ENCODE results near the gene PSMA6.

PSMA6 gene

DNA sequence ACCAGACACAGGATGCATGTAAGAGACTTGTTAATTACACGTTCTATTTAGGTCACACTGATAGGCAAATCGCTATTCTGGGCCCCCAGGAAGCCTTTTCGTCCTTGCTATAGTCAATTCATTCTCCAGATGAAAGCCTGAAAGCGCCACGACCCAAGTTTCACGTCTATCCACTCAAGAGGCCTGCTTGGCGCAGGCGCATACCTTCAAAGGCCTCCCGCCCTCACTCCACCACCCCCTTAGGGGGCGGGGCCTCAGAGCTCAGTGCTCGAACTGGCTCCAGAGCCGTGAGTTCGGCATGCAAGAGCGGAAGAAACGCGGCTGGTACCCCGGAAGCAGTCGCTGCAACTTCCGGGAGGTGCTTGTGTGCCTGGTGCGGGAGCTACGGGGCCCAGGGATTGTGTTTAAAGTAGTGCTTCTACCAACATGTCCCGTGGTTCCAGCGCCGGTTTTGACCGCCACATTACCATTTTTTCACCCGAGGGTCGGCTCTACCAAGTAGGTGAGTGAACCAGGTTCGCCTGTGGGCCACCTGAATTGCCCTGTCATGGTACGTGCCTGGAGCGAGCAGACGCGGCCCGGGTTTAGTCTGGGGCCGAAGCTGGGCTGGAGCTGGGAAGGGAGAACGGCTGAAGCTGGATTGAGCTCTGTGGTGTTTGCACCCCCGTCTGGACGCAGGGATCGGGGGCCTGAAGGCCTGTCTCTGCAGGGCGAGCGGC lies at the start of gene PSMA6:
PSMA6 (plus strand) TSS at position 332 of the 719 bp plus-strand sequence; CDS start at position 427, 95 bp downstream.
- TF ChIP-seq, protein P1, sequence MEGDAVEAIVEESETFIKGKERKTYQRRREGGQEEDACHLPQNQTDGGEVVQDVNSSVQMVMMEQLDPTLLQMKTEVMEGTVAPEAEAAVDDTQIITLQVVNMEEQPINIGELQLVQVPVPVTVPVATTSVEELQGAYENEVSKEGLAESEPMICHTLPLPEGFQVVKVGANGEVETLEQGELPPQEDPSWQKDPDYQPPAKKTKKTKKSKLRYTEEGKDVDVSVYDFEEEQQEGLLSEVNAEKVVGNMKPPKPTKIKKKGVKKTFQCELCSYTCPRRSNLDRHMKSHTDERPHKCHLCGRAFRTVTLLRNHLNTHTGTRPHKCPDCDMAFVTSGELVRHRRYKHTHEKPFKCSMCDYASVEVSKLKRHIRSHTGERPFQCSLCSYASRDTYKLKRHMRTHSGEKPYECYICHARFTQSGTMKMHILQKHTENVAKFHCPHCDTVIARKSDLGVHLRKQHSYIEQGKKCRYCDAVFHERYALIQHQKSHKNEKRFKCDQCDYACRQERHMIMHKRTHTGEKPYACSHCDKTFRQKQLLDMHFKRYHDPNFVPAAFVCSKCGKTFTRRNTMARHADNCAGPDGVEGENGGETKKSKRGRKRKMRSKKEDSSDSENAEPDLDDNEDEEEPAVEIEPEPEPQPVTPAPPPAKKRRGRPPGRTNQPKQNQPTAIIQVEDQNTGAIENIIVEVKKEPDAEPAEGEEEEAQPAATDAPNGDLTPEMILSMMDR (conservative IDR thresholded peaks at IDR 0.05; ENCODE audit: low read depth) = no peak
- CTCF ChIA-PET = interaction anchor here (0.6 to 0.8 kb wide), 4 partner anchors 49 to 1858 kb away, joined by 3 read pairs; no protein-coding TSS in a partner anchor
- peak; percentile 96 for DNase-seq (ENCODE audit: low spot score)

DNA sequence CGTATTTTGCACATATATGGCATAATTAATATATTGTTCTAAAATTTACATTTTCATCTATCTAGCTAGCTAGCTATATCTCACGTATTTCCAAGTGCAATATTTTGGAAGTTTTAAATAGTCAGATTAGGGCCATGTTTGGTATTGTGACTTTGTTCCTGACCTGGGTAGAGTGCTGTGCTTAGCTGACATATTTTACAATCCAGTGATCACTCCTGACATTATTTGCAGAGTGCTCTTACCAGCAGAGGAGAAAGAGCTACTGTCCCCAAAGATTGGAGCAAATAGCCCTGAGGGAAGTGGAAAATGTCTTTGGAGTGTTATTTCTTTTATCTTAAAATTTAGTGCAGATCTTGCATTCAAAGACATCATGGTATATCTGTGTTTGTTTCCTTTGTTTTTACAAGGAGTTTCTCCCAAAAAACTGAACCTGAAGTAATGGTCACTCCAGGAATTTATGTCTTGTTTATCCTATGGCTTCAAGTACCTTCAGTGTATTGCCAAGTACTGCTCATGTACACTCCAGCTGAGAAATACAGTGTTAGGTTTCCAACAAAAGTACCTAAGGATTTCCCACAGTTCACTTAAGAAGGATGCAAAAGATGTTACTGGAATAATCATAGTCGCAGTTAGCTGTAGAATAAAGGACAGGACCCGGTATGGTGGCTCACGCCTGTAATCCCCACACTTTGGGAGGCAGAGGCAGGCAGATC lies 49.4 kb upstream of the PSMA6 start:
- DNase-seq (ENCODE audit: low spot score) = no peak
- CTCF ChIA-PET = no interaction called here
- no peak overlapping the region for H3K27ac ChIP-seq
- POLR2A ChIA-PET (ENCODE audit: low non-redundant PET) = no interaction called here
- TF ChIP-seq, protein P1 (conservative IDR thresholded peaks at IDR 0.05; ENCODE audit: low read depth) = no peak

More for the DNA sequence above, at the start of gene PSMA6:
- peak within 1 kb of the TSS; percentile 88 for H3K27ac ChIP-seq
- POLR2A ChIA-PET (ENCODE audit: low non-redundant PET) = interaction anchor here (0.6 to 1.3 kb wide), 2 partner anchors 104 to 111 kb away, joined by 3 to 5 read pairs; no protein-coding TSS in a partner anchor

DNA sequence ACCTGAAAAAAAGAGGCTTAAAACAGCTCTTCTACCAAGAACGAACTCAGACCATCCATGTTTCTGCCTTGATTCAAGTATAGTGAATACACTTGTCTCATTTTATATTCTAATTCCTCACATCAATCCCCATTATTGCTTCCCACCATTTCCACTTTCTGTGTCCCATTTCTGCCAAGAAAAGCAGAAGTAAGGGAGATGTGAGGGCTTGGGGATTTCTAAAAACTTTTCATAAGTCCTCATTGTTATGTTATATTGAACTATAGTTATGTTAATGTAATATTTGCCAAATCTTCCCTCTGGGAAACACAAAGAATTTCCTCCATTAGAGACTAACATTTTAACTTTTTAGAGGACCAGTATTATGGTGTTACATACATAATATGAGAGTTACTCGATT lies 48.2 kb upstream of the PSMA6 start:
- no peak for DNase-seq (ENCODE audit: low spot score)
- ChIA-PET POLR2A (ENCODE audit: low non-redundant PET) (no interaction called here), CTCF (no interaction called here)
- no peak overlapping the region for H3K27ac ChIP-seq
- TF ChIP-seq, protein P1 (conservative IDR thresholded peaks at IDR 0.05; ENCODE audit: low read depth) = no peak

DNA sequence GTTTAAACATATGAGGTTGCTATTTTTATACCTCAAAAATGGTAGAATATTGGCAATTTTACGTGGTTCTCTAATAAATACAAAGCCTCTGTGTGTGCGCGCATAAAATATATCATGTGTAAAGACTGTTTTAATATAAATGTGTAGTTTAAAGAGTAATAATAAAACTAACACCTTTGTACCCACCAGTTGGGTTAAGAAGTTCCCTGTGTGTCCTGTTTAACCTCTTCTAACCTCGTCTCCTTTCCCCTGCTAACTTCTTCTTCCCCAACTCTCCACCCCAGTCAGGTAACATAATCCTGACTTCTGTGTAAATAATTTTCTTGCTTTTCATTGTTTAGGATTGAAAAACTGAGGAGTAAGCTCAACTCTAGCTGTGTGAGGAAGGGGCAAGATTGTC lies 47.6 kb upstream of the PSMA6 start:
- TF ChIP-seq, protein P1 (conservative IDR thresholded peaks at IDR 0.05; ENCODE audit: low read depth) = no peak
- ChIA-PET CTCF (no interaction called here), POLR2A (ENCODE audit: low non-redundant PET) (no interaction called here)
- H3K27ac ChIP-seq = no peak overlapping the region
- no peak for DNase-seq (ENCODE audit: low spot score)

DNA sequence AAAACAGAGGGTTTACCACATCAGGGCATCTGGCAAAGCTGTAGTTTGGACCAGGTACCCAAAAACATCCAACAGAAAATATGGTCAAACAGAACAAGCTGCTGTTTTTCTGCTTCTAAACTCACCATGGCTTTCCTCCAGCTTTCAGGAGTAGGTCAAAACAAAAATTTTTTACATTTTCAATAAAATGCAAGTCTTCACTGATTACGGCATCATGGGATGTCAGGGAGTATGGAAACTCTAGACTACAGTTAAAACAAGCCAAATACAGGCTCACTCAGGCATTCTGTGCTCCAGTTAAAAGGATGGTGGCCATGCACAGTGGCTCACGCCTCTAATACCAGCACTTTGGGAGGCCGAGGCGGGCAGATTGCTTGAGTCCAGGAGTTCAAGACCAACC lies 47.1 kb upstream of the PSMA6 start:
- ChIA-PET CTCF (no interaction called here), POLR2A (ENCODE audit: low non-redundant PET) (no interaction called here)
- no peak overlapping the region for H3K27ac ChIP-seq
- no peak for DNase-seq (ENCODE audit: low spot score)
- TF ChIP-seq, protein P1 (conservative IDR thresholded peaks at IDR 0.05; ENCODE audit: low read depth) = no peak

DNA sequence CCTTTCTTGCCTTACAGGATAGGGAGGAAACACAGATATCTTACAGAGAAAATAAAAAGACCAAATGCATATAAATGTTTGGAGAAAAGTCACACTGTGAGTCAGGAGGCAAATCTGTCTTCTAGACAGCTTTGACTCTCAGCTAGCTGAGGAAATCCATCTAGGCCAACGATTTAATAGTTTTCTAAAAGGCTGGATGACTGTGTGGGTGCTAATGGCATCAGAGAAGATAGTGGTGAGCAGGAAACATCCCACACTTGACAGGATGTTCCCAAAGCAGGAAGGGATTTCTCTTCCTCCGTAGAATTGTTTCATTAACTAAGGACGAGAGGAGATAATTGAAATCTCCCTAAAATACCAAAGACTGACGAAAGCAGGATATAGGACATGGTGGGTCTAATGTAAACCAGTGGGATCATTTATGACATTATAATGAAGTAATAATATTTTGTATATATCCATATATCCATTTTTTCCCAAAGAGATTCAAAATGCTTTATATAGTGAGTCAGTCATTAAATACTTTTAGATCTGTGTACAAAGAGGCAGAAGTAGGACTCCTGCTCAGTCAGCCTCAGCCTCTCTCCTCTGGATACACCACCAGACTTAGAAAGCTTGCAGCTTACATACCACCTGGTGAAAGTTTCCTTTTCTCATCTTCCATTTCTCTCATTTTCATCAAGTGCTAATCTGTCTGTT lies 44.3 kb upstream of the PSMA6 start:
- no peak overlapping the region for H3K27ac ChIP-seq
- no peak for DNase-seq (ENCODE audit: low spot score)
- POLR2A ChIA-PET (ENCODE audit: low non-redundant PET) = no interaction called here
- TF ChIP-seq, protein P1 (conservative IDR thresholded peaks at IDR 0.05; ENCODE audit: low read depth) = no peak
- CTCF ChIA-PET = no interaction called here
